ENCODE results near the gene KIF16B. TPM values are rescaled to one million over a fixed set of nuclear protein-coding genes. Genes with fewer than 3 reads are reported as not detected.

Gene KIF16B
- total and polyA plus RNA-seq, 4 donors, result 5.1 to 19.7 (median 8.4) TPM

DNA sequence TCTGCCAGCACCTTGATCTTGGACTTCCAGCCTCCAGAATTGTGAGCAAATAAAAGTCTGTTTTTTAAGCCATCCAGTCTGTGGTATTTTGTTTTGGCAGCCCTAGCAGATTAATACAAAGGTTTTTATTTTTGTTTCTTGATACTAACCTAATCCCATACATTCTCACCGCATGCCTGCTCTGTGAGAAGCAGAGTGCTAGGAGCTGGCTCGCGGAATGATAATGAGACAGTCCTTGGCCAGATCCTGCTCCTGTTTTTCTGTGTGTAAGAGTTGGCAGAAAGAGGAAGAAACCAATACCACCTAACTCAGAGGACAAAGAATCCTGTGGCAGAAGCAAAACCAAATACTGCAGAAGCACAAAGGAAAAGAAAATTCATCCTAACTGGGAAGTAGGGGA is 82.6 kb downstream of the KIF16B start:
- H3K9ac ChIP-seq (ENCODE audit: low read depth in 1 of 2, low read length in 2 of 2), result no peak overlapping the region
- H3K27me3 ChIP-seq (ENCODE audit: control insufficient read depth in 4 of 4, insufficient read depth in 4 of 4, low read length in 3 of 4), result no peaks in the 10 kb centered on the region
- no peak overlapping the region for H3K27ac ChIP-seq (ENCODE audit: low read depth in 1 of 2, low read length in 2 of 2)
- no peaks in the 10 kb centered on the region for H3K9me3 ChIP-seq (ENCODE audit: control insufficient read depth in 4 of 4, low read length in 3 of 4)
- 93% methylated on average over 3 of the region's 3 CpGs for WGBS
- H3K4me3 ChIP-seq (ENCODE audit: low read depth in 1 of 3, low read length in 3 of 3), result no peak overlapping the region
- no peak for DNase-seq (ENCODE audit: low spot score)
- TF ChIP-seq HNF4A (conservative IDR thresholded peaks at IDR 0.05) (no peak), YY1 (IDR thresholded peaks at IDR 0.05) (no peak), JUND (IDR thresholded peaks at IDR 0.05) (no peak), NR2F2 (IDR thresholded peaks at IDR 0.05) (no peak), EGR1 (IDR thresholded peaks at IDR 0.05; ENCODE audit: low read depth in 2 of 2) (no peak), RAD21 (IDR thresholded peaks at IDR 0.05) (no peak), RXRA (IDR thresholded peaks at IDR 0.05) (no peak), FOXA2 (IDR thresholded peaks at IDR 0.05) (no peak)
- TF ChIP-seq, protein P1, sequence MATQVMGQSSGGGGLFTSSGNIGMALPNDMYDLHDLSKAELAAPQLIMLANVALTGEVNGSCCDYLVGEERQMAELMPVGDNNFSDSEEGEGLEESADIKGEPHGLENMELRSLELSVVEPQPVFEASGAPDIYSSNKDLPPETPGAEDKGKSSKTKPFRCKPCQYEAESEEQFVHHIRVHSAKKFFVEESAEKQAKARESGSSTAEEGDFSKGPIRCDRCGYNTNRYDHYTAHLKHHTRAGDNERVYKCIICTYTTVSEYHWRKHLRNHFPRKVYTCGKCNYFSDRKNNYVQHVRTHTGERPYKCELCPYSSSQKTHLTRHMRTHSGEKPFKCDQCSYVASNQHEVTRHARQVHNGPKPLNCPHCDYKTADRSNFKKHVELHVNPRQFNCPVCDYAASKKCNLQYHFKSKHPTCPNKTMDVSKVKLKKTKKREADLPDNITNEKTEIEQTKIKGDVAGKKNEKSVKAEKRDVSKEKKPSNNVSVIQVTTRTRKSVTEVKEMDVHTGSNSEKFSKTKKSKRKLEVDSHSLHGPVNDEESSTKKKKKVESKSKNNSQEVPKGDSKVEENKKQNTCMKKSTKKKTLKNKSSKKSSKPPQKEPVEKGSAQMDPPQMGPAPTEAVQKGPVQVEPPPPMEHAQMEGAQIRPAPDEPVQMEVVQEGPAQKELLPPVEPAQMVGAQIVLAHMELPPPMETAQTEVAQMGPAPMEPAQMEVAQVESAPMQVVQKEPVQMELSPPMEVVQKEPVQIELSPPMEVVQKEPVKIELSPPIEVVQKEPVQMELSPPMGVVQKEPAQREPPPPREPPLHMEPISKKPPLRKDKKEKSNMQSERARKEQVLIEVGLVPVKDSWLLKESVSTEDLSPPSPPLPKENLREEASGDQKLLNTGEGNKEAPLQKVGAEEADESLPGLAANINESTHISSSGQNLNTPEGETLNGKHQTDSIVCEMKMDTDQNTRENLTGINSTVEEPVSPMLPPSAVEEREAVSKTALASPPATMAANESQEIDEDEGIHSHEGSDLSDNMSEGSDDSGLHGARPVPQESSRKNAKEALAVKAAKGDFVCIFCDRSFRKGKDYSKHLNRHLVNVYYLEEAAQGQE (IDR thresholded peaks at IDR 0.05), result no peak
- H3K4me1 ChIP-seq (ENCODE audit: control insufficient read depth in 4 of 4, insufficient read depth in 4 of 4, low read length in 3 of 4), result no peaks in the 10 kb centered on the region
- peaks cover 0 to 7% (median 3%) of the 10 kb centered on the region in 4 donors for H3K36me3 ChIP-seq (ENCODE audit: control insufficient read depth in 4 of 4, insufficient read depth in 3 of 4, low read depth in 1 of 4, low read length in 3 of 4)

DNA sequence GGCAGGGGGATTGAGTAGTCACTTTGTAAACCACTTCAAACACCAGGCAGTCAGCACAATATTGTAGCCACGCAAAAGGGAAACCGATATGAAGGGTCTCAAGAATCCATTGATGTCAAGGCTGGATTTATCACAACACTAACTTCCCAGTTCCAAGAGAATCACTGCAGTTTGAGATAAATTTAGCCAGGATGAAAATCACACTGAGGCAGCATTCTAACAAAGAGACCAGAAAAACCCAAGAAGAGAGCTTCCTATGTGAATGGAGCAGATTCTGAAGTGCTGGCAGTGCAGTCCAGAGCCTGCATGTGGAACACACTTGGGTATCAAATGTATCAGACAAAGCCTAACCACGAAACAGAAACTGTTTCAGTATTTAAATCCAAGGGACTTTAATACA is 84.6 kb downstream of the KIF16B start:
- TF ChIP-seq RXRA (IDR thresholded peaks at IDR 0.05), result no peak
- TF ChIP-seq, protein P1 (IDR thresholded peaks at IDR 0.05), result no peak
- TF ChIP-seq GABPA (IDR thresholded peaks at IDR 0.05 in 1 of 2, conservative IDR thresholded peaks at IDR 0.05 in 1 of 2), result no peak
- H3K9me3 ChIP-seq (ENCODE audit: control insufficient read depth in 4 of 4, low read length in 3 of 4), result no peaks in the 10 kb centered on the region
- 94% methylated on average over 3 of the region's 3 CpGs for WGBS
- H3K4me3 ChIP-seq (ENCODE audit: low read depth in 1 of 3, low read length in 3 of 3), result no peak overlapping the region
- no peak overlapping the region for H3K9ac ChIP-seq (ENCODE audit: low read depth in 1 of 2, low read length in 2 of 2)
- H3K27ac ChIP-seq (ENCODE audit: low read depth in 1 of 2, low read length in 2 of 2), result no peak overlapping the region
- H3K4me1 ChIP-seq (ENCODE audit: control insufficient read depth in 4 of 4, insufficient read depth in 4 of 4, low read length in 3 of 4), result no peaks in the 10 kb centered on the region
- no peak for DNase-seq (ENCODE audit: low spot score)
- peaks cover 0 to 7% (median 1%) of the 10 kb centered on the region in 4 donors for H3K36me3 ChIP-seq (ENCODE audit: control insufficient read depth in 4 of 4, insufficient read depth in 3 of 4, low read depth in 1 of 4, low read length in 3 of 4)
- H3K27me3 ChIP-seq (ENCODE audit: control insufficient read depth in 4 of 4, insufficient read depth in 4 of 4, low read length in 3 of 4), result no peaks in the 10 kb centered on the region

DNA sequence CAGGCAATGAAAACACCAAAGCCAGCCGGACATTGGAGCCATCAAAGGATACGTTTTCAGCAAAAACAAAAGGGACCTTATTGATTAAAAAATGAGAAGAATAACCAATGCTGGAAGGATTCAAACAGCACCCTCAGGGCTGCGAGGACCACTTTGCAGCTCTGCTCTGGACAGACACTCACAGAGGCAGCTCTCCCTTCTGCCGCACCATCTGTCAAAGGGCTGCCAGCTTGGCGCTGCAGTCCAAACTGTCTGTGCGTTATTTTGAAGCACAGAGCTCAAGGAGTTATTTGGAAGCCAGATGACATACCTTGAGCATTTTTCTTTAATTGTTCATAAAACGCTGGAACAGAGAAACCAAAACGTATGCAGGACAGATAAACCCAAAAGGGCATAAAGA is 85.2 kb downstream of the KIF16B start:
- DNase-seq (ENCODE audit: low spot score), result no peak
- Histone ChIP-seq H3K27ac (ENCODE audit: low read depth in 1 of 2, low read length in 2 of 2) (no peak overlapping the region), H3K36me3 (ENCODE audit: control insufficient read depth in 4 of 4, insufficient read depth in 3 of 4, low read depth in 1 of 4, low read length in 3 of 4) (peaks cover 0 to 3% (median 1%) of the 10 kb centered on the region in 4 donors), H3K4me1 (ENCODE audit: control insufficient read depth in 4 of 4, insufficient read depth in 4 of 4, low read length in 3 of 4) (no peaks in the 10 kb centered on the region), H3K4me3 (ENCODE audit: low read depth in 1 of 3, low read length in 3 of 3) (no peak overlapping the region), H3K9me3 (ENCODE audit: control insufficient read depth in 4 of 4, low read length in 3 of 4) (no peaks in the 10 kb centered on the region), H3K27me3 (ENCODE audit: control insufficient read depth in 4 of 4, insufficient read depth in 4 of 4, low read length in 3 of 4) (no peaks in the 10 kb centered on the region), H3K9ac (ENCODE audit: low read depth in 1 of 2, low read length in 2 of 2) (no peak overlapping the region)
- TF ChIP-seq, protein P2, sequence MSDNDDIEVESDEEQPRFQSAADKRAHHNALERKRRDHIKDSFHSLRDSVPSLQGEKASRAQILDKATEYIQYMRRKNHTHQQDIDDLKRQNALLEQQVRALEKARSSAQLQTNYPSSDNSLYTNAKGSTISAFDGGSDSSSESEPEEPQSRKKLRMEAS (IDR thresholded peaks at IDR 0.05), result no peak
- TF ChIP-seq GABPA (IDR thresholded peaks at IDR 0.05 in 1 of 2, conservative IDR thresholded peaks at IDR 0.05 in 1 of 2), result no peak
- no peak for TF ChIP-seq RAD21 (IDR thresholded peaks at IDR 0.05)
- TF ChIP-seq, protein P3, sequence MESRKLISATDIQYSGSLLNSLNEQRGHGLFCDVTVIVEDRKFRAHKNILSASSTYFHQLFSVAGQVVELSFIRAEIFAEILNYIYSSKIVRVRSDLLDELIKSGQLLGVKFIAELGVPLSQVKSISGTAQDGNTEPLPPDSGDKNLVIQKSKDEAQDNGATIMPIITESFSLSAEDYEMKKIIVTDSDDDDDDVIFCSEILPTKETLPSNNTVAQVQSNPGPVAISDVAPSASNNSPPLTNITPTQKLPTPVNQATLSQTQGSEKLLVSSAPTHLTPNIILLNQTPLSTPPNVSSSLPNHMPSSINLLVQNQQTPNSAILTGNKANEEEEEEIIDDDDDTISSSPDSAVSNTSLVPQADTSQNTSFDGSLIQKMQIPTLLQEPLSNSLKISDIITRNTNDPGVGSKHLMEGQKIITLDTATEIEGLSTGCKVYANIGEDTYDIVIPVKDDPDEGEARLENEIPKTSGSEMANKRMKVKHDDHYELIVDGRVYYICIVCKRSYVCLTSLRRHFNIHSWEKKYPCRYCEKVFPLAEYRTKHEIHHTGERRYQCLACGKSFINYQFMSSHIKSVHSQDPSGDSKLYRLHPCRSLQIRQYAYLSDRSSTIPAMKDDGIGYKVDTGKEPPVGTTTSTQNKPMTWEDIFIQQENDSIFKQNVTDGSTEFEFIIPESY (IDR thresholded peaks at IDR 0.05), result no peak
- no peak for TF ChIP-seq HNF4G (IDR thresholded peaks at IDR 0.05)
- TF ChIP-seq RXRA (IDR thresholded peaks at IDR 0.05), result no peak
- WGBS, result 95% methylated on average over 8 of the region's 8 CpGs

Measured in liver (tissue), 9 donors.